Hepatocyte (in vitro differentiated cells): ENCODE results near the gene ETS2.

Experiments used
- EZH2 ChIP-seq: fragments of 200-600 bp; sonication (generic); IDR thresholded peaks from 2 replicates; pipeline ENCODE4 v1.6.1; 2016; ENCODE audit warnings: antibody characterized with exemption, mild to moderate bottlenecking, borderline replicate concordance
- EZH2phosphoT487 ChIP-seq: fragments of 200-600 bp; sonication (generic); IDR thresholded peaks from one replicate; pipeline ENCODE4 v1.6.1; 2018; ENCODE audit warnings: antibody characterized with exemption, mild to moderate bottlenecking, low read depth, moderate library complexity; ENCODE audit not compliant: unreplicated experiment, severe bottlenecking
- TF ChIP-seq, protein P1 (sequence below): fragments of 200-600 bp; sonication (generic); IDR thresholded peaks from 2 replicates; pipeline ENCODE4 v1.5.1; 2016; ENCODE audit warnings: antibody characterized with exemption, mild to moderate bottlenecking; ENCODE audit not compliant: poor library complexity

DNA sequence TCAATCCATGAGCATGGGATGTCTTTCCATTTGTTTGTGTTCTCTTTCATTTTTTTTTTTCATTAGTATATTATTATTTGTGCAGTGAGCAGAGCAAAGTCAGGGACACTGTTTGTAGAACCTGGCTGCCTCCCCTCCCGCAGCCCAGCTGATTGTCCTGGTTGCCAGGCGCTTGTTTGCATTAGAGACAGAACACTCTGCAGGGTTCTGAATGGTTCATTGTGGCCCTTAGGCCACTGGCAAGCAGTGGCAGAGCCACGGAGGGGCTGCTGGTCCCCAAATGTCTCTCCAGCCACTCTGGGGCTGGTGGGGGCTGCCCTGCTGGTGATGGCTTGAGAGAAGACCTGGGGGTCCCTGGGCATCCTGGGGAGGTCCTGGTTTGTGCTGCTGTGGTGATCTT lies 29.0 kb downstream of the ETS2 start:
- TF ChIP-seq, protein P1, sequence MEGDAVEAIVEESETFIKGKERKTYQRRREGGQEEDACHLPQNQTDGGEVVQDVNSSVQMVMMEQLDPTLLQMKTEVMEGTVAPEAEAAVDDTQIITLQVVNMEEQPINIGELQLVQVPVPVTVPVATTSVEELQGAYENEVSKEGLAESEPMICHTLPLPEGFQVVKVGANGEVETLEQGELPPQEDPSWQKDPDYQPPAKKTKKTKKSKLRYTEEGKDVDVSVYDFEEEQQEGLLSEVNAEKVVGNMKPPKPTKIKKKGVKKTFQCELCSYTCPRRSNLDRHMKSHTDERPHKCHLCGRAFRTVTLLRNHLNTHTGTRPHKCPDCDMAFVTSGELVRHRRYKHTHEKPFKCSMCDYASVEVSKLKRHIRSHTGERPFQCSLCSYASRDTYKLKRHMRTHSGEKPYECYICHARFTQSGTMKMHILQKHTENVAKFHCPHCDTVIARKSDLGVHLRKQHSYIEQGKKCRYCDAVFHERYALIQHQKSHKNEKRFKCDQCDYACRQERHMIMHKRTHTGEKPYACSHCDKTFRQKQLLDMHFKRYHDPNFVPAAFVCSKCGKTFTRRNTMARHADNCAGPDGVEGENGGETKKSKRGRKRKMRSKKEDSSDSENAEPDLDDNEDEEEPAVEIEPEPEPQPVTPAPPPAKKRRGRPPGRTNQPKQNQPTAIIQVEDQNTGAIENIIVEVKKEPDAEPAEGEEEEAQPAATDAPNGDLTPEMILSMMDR: no peak
- no peak for TF ChIP-seq EZH2
- no peak for TF ChIP-seq EZH2phosphoT487
